Measurements from ENCODE around the gene TEDC2.

The TEDC2 gene

DNA sequence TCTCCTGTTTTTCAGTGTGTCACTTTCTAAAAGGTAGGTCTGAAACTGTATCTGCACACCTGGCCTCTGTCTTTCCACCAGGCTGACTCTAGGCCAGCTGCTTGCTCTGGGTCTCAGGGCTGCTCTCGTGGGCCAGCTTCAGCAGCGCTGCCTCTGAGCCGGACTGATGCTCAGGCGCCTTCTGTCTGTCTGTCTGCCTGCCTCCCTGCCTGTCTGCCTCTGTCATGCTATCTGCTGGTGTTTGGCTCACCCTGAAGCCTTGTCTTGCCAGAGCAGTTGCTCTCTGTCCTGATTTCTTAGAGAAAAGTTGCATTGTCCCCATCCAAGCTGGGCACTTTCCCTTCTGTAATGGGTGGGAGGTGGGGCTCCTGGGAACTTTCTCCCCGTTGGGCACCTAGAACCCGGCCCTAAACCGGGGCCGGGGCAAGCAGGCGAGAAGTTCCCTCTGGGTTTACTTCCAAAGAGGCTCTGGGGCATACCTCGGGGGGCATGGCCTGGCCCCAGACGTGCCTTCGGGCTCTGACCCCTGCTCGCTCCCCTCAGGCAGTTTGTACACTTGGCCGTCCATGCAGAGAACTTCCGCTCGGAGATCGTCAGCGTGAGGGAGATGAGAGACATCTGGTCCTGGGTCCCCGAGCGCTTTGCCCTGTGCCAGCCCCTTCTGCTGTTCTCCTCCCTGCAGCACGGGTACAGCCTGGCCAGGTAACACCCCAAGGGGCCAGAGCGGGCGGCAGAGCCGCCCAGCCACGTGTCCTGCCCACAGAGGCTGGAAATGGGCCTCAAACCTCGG lies 38.0 kb downstream of the TEDC2 start:
- DNase-seq = no peak

GRCh38 chr16:2498531-2499253 lies 38.8 kb downstream of the TEDC2 start:
- DNase-seq = no peak

- DNase-seq = no peak
These were observed 39.5 kb downstream of the TEDC2 start for GRCh38 chr16:2499454-2499853.

DNA sequence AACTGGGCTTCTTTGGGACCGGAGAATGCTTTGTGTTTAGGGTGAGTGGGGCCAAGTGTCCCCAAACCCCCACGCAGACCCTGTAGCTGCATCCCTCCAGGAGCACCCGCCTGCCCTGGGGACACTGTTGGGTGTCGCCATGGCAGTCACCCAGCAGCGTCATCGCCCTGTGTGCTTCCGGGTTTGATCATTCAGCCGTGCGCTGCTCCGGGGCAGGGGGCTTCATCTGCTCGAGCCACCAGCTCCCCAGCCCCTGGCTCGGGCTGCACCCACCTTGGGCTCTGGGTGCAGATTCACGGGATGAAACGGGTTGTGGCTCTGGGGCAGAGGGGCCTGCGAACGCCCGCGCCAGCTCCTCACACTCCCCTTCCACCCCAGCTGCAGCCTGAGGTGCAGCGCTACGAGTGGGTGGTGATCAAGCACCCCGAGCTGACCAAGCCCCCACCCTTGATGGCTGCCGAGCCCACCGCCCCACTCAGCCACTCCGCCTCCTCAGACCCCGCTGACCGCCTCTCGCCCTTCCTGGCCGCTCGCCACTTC lies 40.1 kb downstream of the TEDC2 start:
- no peak for DNase-seq

- DNase-seq = no peak
These were observed 40.6 kb downstream of the TEDC2 start for GRCh38 chr16:2500430-2500917.

DNA sequence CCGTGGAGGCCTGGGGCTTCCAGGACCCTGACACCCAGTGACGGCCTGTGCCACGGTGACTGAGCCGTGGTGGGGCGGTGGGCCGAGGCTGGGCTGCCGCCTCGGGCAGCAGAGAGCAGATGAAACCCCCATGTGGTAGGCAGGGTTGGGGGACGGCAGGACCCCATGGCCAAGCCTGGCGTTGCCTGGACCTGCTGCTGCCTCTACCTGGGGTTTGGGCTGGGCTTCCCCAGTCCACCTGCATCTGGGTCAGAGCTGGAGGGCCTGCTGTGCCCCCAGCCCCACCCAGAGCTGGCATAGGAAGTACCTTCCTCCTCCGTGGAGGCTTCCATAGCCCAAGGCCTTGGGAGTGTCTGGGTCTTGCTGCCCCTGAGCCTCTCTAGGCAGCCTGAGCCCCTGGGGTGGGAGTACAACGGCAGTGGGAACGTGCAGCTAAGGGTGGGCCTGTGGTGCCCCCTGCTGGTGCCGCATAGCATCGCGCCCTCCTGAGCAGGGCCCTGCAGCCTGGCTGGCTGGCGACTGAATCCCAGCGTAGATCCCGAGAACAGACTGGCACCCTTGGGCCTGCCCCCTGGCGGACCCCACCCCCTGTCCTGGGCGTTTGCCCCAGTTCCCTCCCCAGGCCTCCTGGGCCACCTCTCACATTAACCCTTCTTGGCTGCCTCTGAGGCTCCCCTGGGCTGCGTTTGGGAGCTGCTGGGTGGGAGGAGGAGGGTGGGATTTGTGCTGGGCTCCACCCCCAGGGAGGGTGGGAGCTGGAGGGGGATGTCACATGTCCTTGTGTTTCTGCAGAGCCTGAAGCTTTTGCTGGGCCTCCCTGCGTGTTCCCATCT lies 41.2 kb downstream of the TEDC2 start:
- DNase-seq = peak; percentile 85

DNA sequence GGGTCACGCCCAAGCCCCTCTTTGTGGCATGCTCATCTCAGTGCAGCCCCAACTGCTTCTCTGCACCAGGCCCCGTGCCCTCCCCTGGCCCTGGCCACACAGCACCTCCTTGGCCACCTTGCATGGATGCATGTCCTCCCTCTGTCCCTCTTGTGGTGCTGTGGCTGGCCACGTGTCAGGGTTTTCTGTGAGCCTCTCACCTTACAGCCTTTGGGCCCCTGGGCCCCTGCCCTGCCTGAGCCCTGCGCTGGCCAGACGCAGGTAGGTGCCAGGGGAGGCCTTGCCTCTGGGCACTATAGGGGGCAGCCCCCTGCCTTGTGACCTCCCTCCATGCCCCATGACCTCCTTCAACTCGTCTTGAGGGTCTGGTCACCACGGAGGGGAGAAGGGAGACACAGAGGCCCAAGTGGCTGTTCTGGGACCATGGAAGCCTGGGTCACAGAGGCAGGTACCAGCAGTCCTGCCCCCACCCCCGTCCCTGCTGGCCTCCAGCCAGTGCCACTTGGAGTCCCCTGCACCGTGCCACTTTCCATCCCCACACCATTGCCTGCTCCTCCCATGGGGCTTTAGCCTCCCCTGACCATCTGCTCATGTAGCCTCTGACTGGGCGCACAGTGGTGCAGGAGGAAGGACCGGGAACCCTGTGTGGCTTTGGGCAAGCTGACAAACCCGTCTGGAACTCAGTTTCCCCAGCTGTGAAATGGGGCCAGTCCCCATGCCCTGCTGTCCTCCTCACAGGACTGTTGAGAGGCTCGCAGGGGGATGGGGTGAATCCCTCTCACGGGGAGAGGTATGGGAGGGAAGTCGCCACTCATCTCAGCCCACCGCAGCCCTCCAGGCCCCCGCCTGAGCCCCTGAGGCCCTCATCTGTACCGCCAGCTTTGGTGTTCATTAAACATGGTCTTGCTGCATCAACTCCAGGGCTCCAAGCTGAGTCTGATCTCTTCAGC lies 42.3 kb downstream of the TEDC2 start:
- DNase-seq = no peak

- no peak for DNase-seq
These were observed 45.8 kb downstream of the TEDC2 start for GRCh38 chr16:2505695-2506094.

DNA sequence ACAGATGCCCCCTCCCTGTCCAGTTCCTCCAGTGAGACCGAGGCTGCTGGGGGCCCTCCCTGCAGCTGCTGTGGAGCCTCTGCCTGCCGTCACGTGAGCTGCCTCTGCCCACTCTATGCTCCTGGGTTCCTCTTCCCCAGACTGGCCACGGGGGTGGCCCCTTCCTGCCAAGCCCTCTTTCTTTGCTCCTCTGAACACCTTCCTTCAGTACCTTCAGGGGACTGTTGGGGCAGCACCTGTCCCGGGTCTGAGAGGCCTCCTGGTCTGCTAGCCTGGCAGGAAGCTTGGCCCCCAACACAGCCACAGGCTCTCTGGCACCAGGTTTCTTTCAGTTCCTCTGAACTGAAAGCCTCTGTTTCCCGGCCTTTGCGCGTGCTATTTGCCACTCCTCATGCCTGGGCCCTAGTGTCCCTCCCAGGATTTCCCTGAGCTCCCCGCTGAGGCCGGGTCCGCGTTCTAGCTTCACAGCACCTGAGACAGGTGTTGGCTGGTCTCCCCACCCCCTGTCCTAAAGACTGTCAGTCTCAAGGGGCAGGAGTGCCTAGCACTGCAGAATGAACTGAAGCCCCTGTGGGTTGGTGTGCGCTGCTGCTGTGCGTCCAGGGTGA lies 47.2 kb downstream of the TEDC2 start:
- DNase-seq = no peak

- no peak for DNase-seq
These were observed 47.8 kb downstream of the TEDC2 start for GRCh38 chr16:2507665-2508064.

GRCh38 chr16:2508722-2509400 lies 49.0 kb downstream of the TEDC2 start:
- DNase-seq = no peak

GRCh38 chr16:2511128-2511800 lies 51.4 kb downstream of the TEDC2 start:
- no peak for DNase-seq

DNA sequence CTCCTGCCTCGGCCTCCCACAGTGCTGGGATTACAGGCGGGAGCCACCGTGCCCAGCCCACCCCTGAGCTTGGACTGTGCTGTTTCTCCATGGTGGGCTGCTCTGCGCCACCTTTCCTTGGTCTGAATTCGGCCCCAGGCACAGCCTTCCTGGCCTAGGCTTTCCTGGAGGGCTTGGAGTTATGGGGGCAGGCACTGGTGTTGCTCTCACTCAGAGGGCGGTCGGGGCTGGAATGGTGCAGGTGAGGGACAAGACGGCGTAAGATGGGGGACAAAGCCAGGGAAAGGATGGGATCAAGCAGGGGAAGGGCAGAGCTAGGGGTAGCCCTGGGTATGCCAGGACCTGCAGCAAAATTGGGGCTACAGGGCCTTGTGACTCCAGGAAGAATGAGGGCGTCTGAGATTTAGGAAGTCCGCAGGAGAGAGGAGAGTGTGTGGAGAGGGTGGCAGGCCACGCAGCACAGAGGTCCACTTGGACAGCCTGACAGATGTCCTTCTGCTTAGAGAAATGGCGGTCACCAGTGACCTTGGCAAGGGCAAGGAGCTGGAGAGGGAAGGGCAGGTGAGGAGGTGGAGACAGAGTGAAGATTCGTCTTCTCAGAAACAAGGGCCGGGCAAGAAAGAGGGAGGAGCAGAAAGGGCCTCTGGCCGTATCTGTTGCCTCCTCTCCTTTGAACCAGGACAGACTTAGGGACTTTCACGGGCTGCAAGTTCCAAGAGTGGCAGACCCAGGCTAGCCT lies 52.3 kb downstream of the TEDC2 start:
- no peak for DNase-seq

DNA sequence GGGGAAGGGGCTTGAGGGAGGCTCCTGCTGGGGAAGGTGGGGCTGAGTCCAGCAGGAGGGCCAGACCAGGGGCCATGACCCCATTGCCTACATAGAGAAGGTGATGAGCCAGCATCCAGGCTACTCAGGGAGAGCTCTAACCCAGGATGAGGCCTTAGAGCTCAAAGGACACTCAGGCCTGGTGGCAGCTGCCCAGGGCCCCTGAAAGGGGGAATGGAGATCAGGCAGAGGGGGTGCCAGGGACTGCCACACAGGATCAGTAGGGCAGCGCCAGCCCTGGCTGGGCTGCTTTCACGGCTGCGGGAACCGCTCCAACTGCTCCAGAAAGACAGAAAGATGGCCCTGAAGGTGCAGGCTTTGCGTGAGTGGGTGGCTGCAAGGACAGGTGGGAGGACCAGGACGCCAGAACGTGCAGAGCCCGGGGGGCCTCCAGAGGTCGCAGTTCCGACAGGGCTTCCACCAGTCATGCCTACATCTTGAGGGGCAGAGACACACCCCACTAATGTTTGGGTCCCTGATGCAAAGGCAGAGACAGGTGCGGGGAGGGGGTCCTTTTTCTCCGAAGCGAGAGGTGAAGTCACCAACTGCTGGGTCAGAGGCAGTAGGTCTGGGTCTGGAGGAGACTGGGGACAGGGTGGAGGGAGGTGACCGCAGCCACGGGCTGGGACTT lies 53.0 kb downstream of the TEDC2 start:
- peak; percentile 43 for DNase-seq

DNA sequence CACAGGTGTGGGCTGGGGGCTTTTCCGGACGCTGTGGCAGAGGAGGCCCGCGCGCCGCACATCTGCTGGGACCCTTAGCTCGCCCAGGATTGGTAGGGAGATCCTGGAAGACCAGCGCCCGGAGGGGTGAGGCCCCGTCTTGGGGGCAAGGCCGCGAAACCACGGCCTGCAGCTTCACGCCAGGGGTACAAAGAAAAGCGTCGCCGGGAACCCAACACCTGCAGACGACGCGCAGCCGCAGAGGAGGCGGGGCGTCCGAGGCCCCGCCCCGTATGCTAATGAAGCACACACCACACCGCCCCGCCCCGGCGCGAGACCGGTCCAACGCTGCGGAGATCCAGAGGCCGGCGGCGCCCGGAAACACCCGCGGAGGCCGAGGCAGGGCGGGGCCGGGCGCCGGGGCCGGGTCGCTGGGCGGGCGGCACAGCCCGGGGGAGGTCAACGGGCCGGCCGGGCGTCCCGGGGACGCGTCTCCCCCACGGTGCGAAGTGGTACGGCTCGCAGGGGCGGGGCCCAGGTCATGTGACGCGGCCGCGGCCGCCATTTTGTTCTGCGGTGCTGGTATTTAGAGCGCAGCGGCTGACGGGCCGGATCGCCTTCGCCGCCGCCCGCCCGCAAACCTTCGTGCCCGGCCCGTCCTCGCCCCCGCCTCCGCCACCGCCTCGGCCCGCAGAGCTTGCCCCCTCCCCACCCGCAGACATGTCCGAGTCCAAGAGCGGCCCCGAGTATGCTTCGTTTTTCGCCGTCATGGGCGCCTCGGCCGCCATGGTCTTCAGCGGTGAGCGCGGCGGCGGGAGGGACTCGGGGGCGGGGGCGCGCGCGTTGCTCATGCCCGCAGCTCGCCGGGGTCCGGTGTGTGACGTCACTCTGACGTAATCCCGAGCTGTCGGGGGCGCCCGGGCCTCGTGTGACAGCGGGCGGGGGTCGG lies 53.8 kb downstream of the TEDC2 start, which contains the start of gene ATP6V0C:
ATP6V0C (plus strand) TSS at position 548 of the 928 bp plus-strand sequence; CDS start at position 700, 152 bp downstream.
- peak; percentile 91 for DNase-seq

Measured in activated CD8-positive, alpha-beta memory T cell treated with anti-CD3 and anti-CD28 coated beads, Interleukin-2, amount 50 U/mL, for 4 hours (primary cell).